Pulmonary artery endothelial cell (primary cell): ENCODE results near the gene DYNLT4. TPM values are rescaled to one million over a fixed set of nuclear protein-coding genes. Genes with fewer than 3 reads are reported as not detected.

Source experiments
- DNase-seq: peaks from one replicate; pipeline ENCODE4 v3.0.0-alpha.2; 2011; ENCODE audit warnings: low read depth, low spot score
- total RNA-seq: library from RNA; depleted of rRNA; stranded (reverse); fragments of >200 nt; gene quantifications from 2 replicates; pipeline ENCODE4 v1.2.3, GENCODE V29; 2014

Gene DYNLT4
- total RNA-seq, 1 donor from 2014 or later = 0.20 TPM

- no peak for DNase-seq
Measured at GRCh38 chr1:44790968-44791801, 16.0 kb downstream of the DYNLT4 start.

- no peak for DNase-seq
Measured at GRCh38 chr1:44788120-44788860, 18.9 kb downstream of the DYNLT4 start, which contains the start of gene BEST4. TSS of gene BEST4 (minus strand) at chr1:44788170. CDS start at chr1:44787705, 465 bp downstream.

GRCh38 chr1:44787506-44787905 lies 19.6 kb downstream of the DYNLT4 start:
- no peak for DNase-seq

GRCh38 chr1:44786841-44787426 lies 20.2 kb downstream of the DYNLT4 start:
- no peak for DNase-seq

- DNase-seq = no peak
Measured at GRCh38 chr1:44786138-44786840, 20.9 kb downstream of the DYNLT4 start.

- DNase-seq = no peak
Measured at GRCh38 chr1:44785501-44786137, 21.5 kb downstream of the DYNLT4 start.

- no peak for DNase-seq
Measured at GRCh38 chr1:44785029-44785380, 22.1 kb downstream of the DYNLT4 start.

GRCh38 chr1:44784094-44785028 lies 22.8 kb downstream of the DYNLT4 start:
- no peak for DNase-seq

- DNase-seq = no peak
Measured at GRCh38 chr1:44783697-44784093, 23.5 kb downstream of the DYNLT4 start.

GRCh38 chr1:44780583-44781121 lies 26.5 kb downstream of the DYNLT4 start:
- DNase-seq = no peak

- DNase-seq = no peak
Measured at GRCh38 chr1:44778705-44779576, 28.2 kb downstream of the DYNLT4 start.

GRCh38 chr1:44777969-44778635 lies 29.0 kb downstream of the DYNLT4 start:
- DNase-seq = no peak

- no peak for DNase-seq
Measured at GRCh38 chr1:44777547-44777946, 29.6 kb downstream of the DYNLT4 start.

- no peak for DNase-seq
Measured at GRCh38 chr1:44776730-44777068, 30.5 kb downstream of the DYNLT4 start.

GRCh38 chr1:44775930-44776729 lies 31.0 kb downstream of the DYNLT4 start:
- no peak for DNase-seq

- DNase-seq = peak; percentile 78
Measured at GRCh38 chr1:44775078-44775929, 31.8 kb downstream of the DYNLT4 start, which contains the start of gene RPS8. TSS of gene RPS8 (plus strand) at chr1:44775540. CDS start at chr1:44775597, 57 bp downstream.
